Smooth muscle cell of the brain vasculature (primary cell): Measurements from ENCODE around the gene MOBP.
"Not testable (repeated sequence)": the region's sequence is repeated elsewhere in the genome, so short reads cannot be mapped to it uniquely, and the experiment has no call there.

Experiments used
- DNase-seq: peaks from one replicate; pipeline ENCODE4 v3.0.0-alpha.2; 2012; ENCODE audit warnings: low read depth, low spot score

Gene MOBP

GRCh38 chr3:39467394-39468107 is at the start of gene MOBP:
MOBP (plus strand) TSS chr3:39467680; CDS start chr3:39502070, 34,390 bp downstream.
- no peak for DNase-seq

DNA sequence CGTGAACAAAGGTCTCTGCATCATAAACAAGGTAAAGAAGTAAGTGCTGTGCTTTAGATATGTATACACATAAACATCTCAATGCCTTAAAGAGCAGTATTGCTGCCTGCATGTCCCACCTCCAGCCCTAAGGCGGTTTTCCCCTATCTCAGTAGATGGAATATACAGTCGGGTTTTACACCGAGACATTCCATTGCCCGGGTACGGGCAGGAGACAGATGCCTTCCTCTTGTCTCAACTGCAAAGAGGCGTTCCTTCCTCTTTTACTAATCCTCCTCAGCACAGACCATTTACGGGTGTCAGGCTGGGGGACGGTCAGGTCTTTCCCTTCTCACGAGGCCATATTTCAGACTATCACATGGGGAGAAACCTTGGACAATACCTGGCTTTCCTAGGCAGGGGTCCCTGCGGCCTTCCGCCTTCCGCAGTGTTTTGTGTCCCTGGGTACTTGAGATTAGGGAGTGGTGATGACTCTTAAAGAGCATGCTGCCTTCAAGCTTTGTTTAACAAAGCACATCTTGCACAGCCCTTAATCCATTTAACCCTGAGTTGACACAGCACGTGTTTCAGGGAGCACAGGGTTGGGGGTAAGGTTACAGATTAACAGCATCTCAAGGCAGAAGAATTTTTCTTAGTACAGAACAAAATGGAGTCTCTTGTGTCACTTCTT is 48.8 kb upstream of the MOBP start:
- not testable (repeated sequence) for DNase-seq

- DNase-seq = no peak
Measured at GRCh38 chr3:39419742-39420315, 47.7 kb upstream of the MOBP start.

DNA sequence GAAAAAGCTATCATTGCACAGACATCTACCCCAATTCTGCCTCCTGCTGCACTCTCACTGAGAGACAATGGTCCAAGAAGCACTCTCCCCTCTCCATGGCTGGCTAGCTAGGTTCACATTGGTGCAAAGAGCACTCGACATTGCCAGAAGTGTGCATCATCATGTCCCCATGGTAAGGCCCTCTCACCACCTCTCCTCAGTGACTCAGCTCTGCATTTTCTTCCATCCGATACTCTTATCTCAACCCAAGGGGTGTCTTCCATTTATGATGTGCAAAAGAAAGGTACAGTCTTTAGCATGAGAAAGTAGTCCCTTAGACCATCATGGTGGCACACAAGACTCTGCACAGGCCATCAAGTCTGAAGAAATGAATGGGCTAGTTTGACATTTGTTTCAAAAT is 46.9 kb upstream of the MOBP start:
- DNase-seq = no peak

GRCh38 chr3:39423436-39423970 is 44.0 kb upstream of the MOBP start:
- DNase-seq = no peak

GRCh38 chr3:39426312-39426711 is 41.2 kb upstream of the MOBP start:
- DNase-seq = no peak

DNA sequence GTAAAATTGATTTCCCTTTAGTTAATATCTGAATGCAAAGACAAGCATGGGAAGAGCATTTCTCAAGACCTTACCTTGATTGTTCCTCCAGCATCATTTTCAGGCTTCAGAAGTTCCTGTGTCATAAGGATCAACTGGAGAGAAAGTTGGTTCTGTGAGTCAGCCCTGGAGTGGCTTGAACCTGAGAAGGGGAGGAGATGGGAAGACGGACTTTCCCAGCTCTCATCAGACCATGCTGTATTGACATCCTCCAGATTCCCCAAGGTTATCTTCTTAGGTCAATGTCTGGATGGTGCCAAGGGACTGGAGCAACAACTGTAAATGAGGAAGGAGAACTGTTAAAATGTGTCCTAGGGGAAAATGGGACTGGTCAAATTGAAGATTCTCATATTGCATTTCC is 40.0 kb upstream of the MOBP start:
- DNase-seq = no peak

DNA sequence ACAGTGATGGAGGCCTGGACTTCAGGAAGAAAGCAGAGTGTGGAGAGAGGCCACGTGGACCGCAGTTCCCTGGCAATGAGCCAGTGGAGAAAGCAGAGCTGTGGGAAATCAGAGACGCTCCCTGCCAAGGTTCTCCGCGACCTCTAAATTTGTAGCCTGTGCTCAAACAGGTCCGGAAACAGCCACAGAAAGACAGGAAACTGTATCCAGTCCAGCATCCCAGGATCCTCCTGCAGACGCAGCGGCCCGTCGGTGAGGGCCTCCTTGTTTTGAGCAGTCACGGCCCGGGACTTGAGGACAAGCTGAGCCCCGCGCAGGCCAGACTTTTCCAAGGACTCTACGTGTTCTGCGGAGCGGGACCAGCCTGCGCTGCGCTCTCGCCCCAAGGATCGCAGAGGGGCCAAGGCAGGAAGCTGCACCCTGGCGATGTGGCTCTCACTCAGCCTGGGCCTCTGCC is 38.7 kb upstream of the MOBP start:
- DNase-seq = no peak

- no peak for DNase-seq
Measured at GRCh38 chr3:39429466-39429865, 38.0 kb upstream of the MOBP start.

DNA sequence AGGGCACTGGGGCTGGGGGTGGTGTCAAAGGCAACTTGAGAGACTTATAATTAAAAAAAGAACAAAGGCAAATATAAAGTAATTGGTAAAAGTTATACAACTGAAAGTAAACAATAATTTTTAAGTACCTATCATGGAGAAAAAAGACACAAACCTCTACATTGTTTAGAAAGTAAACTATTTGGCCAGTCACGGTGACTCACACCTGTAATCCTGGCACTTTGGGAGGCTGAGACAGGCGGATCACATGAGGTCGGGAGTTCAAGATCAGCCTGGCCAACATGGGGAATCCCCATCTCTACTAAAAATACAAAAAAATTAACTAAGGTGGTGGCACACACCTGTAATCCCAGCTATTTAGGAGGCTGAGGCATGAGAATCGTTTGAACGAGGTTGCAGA is 35.1 kb upstream of the MOBP start:
- no peak for DNase-seq

- DNase-seq = no peak
Measured at GRCh38 chr3:39433642-39434041, 33.8 kb upstream of the MOBP start.

DNA sequence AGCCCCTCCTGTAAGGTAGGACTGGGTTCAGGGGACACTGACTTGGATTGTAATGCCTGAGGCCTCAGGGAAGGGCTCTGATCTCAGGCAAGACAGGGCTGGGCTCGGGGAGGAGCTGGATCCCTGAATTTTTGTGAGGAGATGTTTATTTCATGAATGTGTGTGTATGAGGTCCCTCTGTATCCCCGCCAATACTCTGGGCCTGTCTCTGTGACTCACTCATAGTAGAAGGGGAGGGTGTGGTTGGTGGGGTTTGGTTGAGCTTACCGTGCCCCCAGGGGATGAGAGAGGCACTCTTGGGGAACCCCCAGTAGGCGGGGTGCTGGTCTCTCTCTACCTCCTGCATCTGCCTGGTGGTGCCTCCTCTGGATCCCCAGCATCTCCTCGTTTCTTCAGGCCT is 32.9 kb upstream of the MOBP start:
- DNase-seq = no peak

DNA sequence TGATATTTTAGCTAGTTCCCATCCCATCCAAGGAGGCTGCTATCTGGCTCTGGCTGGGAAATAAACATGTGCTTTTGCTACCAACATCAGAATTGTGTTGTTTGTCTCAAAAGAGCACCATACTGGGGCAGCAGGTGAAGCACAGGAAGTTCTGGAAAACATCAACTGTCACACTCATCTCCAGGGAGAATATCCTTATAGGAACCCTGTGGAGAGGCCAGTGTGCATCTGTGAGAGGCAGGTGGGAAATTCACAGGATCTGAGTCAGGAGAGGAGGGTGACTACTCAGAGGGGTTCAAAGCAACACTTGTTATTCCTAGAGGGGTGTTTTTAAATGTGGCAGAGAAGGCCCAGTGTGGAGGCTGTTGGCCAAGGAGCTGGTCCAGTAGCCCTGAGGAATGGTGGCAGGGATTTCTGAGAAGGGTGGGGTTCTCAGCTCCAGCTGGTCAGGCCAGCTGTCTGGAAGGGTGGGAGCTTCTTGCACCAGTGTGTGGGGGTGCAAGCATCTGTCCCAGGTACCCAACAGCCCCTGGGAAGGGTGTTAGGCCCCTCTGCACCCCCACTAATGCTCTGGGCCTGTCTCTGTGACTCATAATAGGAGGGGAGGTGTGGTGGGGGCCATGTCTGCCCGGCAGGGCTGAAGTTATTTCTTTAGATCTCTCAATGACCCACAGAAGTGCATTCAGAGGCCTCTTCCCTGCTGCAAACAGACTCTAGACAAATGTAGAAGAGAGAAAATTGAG is 32.3 kb upstream of the MOBP start:
- DNase-seq = no peak

- DNase-seq = no peak
Measured at GRCh38 chr3:39438880-39439279, 28.6 kb upstream of the MOBP start.

- DNase-seq = no peak
Measured at GRCh38 chr3:39440316-39440715, 27.2 kb upstream of the MOBP start.

GRCh38 chr3:39443530-39443929 is 23.9 kb upstream of the MOBP start:
- no peak for DNase-seq

DNA sequence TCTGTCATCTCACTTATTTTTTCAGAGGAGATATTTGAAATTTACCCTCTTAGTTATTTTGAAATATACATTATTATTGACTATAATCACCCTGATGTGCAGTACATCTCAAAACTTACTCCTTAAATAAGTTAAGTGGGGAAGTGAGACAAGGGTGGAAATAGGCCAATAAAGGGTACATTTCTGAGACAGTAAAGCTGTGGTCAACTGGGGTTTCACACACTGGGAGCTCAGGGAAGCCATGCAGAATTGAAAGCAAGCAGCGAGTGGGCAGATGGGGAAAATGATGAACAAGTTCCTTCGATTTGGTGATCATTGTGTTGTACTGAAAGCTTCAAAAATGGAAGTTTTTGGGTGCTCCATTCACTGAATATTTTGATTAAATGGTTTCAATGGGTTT is 21.6 kb upstream of the MOBP start:
- DNase-seq = no peak

DNA sequence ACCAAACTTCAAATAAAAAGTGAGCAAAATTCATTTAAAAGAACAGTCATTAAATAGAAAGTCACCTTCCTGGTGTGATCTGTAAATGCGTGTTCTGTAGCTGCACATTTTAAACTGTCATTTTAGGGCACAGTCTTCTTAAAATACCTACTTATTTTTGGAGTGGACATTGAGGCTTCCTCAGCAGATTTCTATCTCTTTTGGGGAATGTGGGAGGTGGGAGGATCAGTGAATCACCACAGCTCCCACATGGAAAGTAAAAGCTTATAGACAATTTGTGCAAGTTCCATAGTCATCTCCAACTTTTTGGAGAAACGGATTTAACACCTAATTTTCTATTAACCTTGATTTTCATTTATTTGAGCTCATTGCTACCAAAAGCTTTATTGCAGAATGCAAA is 21.0 kb upstream of the MOBP start:
- no peak for DNase-seq

GRCh38 chr3:39447637-39448483 is 19.6 kb upstream of the MOBP start:
- DNase-seq = peak; percentile 65

GRCh38 chr3:39448506-39449233 is 18.8 kb upstream of the MOBP start:
- DNase-seq = no peak
